Hepatocyte (in vitro differentiated cells): ENCODE measurements around the gene GPR62. TPM values are rescaled to one million over a fixed set of nuclear protein-coding genes. Genes with fewer than 3 reads are reported as not detected.

ENCODE experiments used
- DNase-seq: peaks from one replicate; pipeline ENCODE4 v3.0.0-alpha.2; 2016; ENCODE audit warnings: low spot score
- H2AFZ ChIP-seq: fragments of 200-600 bp; sonication (generic); 2 replicates; pipeline ENCODE4 v1.6.0; 2016; ENCODE audit warnings: antibody characterized with exemption, mild to moderate bottlenecking
- H3K27ac ChIP-seq: fragments of 200-600 bp; sonication (generic); 2 replicates; pipeline ENCODE4 v1.5.1; 2016; ENCODE audit warnings: mild to moderate bottlenecking
- H3K27me3 ChIP-seq: fragments of 200-600 bp; sonication (generic); 2 replicates; pipeline ENCODE4 v1.6.1; 2016
- H3K36me3 ChIP-seq: fragments of 200-600 bp; sonication (generic); replicated peaks from 2 replicates; pipeline ENCODE4 v1.5.1; 2016; ENCODE audit warnings: low read depth; ENCODE audit not compliant: insufficient read depth
- H3K4me1 ChIP-seq: fragments of 200-600 bp; sonication (generic); 2 replicates; pipeline ENCODE4 v1.5.1; 2016; ENCODE audit warnings: mild to moderate bottlenecking, moderate library complexity; ENCODE audit not compliant: insufficient read depth
- H3K4me2 ChIP-seq: fragments of 200-600 bp; sonication (generic); 2 replicates; pipeline ENCODE4 v1.6.0; 2016
- H3K4me3 ChIP-seq: fragments of 200-600 bp; sonication (generic); 2 replicates; pipeline ENCODE4 v1.5.1; 2016; ENCODE audit warnings: mild to moderate bottlenecking
- H3K79me2 ChIP-seq: fragments of 200-600 bp; sonication (generic); 2 replicates; pipeline ENCODE4 v1.6.0; 2017; ENCODE audit warnings: mild to moderate bottlenecking
- H3K9me2 ChIP-seq: fragments of 200-600 bp; sonication (generic); replicated peaks from 2 replicates; pipeline ENCODE4 v1.6.0; 2017; ENCODE audit warnings: mild to moderate bottlenecking; ENCODE audit not compliant: insufficient read depth
- H3K9me3 ChIP-seq: fragments of 200-600 bp; sonication (generic); 2 replicates; pipeline ENCODE4 v1.5.1; 2016; ENCODE audit warnings: low read depth, mild to moderate bottlenecking
- H4K20me1 ChIP-seq: fragments of 200-600 bp; sonication (generic); 2 replicates; pipeline ENCODE4 v1.6.0; 2016; ENCODE audit warnings: mild to moderate bottlenecking; ENCODE audit not compliant: insufficient read depth, poor library complexity, severe bottlenecking
- CTCF ChIP-seq: fragments of 200-600 bp; sonication (generic); IDR thresholded peaks from 2 replicates; pipeline ENCODE4 v1.5.1; 2016; ENCODE audit warnings: antibody characterized with exemption, mild to moderate bottlenecking; ENCODE audit not compliant: poor library complexity
- EZH2 ChIP-seq: fragments of 200-600 bp; sonication (generic); IDR thresholded peaks from 2 replicates; pipeline ENCODE4 v1.6.1; 2016; ENCODE audit warnings: antibody characterized with exemption, mild to moderate bottlenecking, borderline replicate concordance
- EZH2phosphoT487 ChIP-seq: fragments of 200-600 bp; sonication (generic); IDR thresholded peaks from one replicate; pipeline ENCODE4 v1.6.1; 2018; ENCODE audit warnings: antibody characterized with exemption, mild to moderate bottlenecking, low read depth, moderate library complexity; ENCODE audit not compliant: unreplicated experiment, severe bottlenecking
- WGBS: methylation state at CpG from one replicate; pipeline ENCODE4 v1.1.6; 2016; ENCODE audit warnings: low lambda C conversion rate; ENCODE audit errors: missing lambda C conversion rate; 5-methylcytosine and 5-hydroxymethylcytosine counted together
- polyA plus RNA-seq: library from polyadenylated mRNA; unstranded; fragments of >200 nt; fragmentation: Nextera tagmentation; extraction: Ambion mirVana; gene quantifications from 2 replicates; pipeline ENCODE4 v1.2.1, GENCODE V29; 2016
- total RNA-seq: library from RNA; depleted of rRNA; stranded (reverse); fragments of >200 nt; gene quantifications from 2 replicates; pipeline ENCODE4 v1.2.3, GENCODE V29; 2014

Gene GPR62
- total and polyA plus RNA-seq, 2 experiments from 2014 or later, result 0.08 TPM; not detected in 1

GRCh38 chr3:51964521-51964920 is 9.3 kb downstream of the GPR62 start:
- peaks cover 31% of the 10 kb centered on the region for H3K4me1 ChIP-seq
- no peak for DNase-seq
- no peak overlapping the region for H3K4me2 ChIP-seq
- H4K20me1 ChIP-seq, result no peaks in the 10 kb centered on the region
- no peak overlapping the region for H3K27ac ChIP-seq
- 80% methylated on average over 4 of the region's 4 CpGs for WGBS
- no peaks in the 10 kb centered on the region for H3K27me3 ChIP-seq
- no peak overlapping the region for H3K4me3 ChIP-seq
- H3K9me3 ChIP-seq, result no peaks in the 10 kb centered on the region
- peaks cover 31% of the 10 kb centered on the region for H3K79me2 ChIP-seq
- H2AFZ ChIP-seq, result no peak overlapping the region
- H3K36me3 ChIP-seq, result no peaks in the 10 kb centered on the region
- TF ChIP-seq EZH2 (no peak), CTCF (no peak), EZH2phosphoT487 (no peak)
- H3K9me2 ChIP-seq, result no peaks in the 10 kb centered on the region

GRCh38 chr3:51966016-51966415 is 10.8 kb downstream of the GPR62 start:
- H3K9me3 ChIP-seq, result no peaks in the 10 kb centered on the region
- peaks cover 31% of the 10 kb centered on the region for H3K79me2 ChIP-seq
- 79% methylated on average over 2 of the region's 2 CpGs for WGBS
- H3K4me1 ChIP-seq, result peaks cover 31% of the 10 kb centered on the region
- H3K4me2 ChIP-seq, result peak overlapping the region; percentile 97
- no peaks in the 10 kb centered on the region for H3K9me2 ChIP-seq
- H3K4me3 ChIP-seq, result no peak overlapping the region
- no peak for DNase-seq
- no peaks in the 10 kb centered on the region for H3K36me3 ChIP-seq
- H4K20me1 ChIP-seq, result no peaks in the 10 kb centered on the region
- H2AFZ ChIP-seq, result no peak overlapping the region
- H3K27me3 ChIP-seq, result no peaks in the 10 kb centered on the region
- no peak for TF ChIP-seq EZH2phosphoT487
- TF ChIP-seq EZH2, result no peak
- no peak for TF ChIP-seq CTCF
- no peak overlapping the region for H3K27ac ChIP-seq

GRCh38 chr3:51966486-51966885 is 11.3 kb downstream of the GPR62 start:
- no peak for DNase-seq

More at GRCh38 chr3:51966486-51966885, 11.3 kb downstream of the GPR62 start:
- peak overlapping the region; percentile 75 for H3K4me3 ChIP-seq
- peak overlapping the region; percentile 95 for H3K27ac ChIP-seq
- H3K9me3 ChIP-seq, result no peaks in the 10 kb centered on the region
- 86% methylated on average over 2 of the region's 5 CpGs for WGBS
- no peaks in the 10 kb centered on the region for H3K27me3 ChIP-seq
- peaks cover 31% of the 10 kb centered on the region for H3K4me1 ChIP-seq
- H3K79me2 ChIP-seq, result peaks cover 31% of the 10 kb centered on the region
- H3K4me2 ChIP-seq, result peak overlapping the region; percentile 97
- no peaks in the 10 kb centered on the region for H3K9me2 ChIP-seq
- peak overlapping the region; percentile 40 for H2AFZ ChIP-seq
- no peaks in the 10 kb centered on the region for H3K36me3 ChIP-seq
- no peaks in the 10 kb centered on the region for H4K20me1 ChIP-seq
- TF ChIP-seq CTCF (no peak), EZH2 (no peak), EZH2phosphoT487 (no peak)
